Stimulated activated effector memory CD8-positive, alpha-beta T cell treated with anti-CD3 and anti-CD28 coated beads, Interleukin-12 subunit alpha, Interleukin-12 subunit beta, amount 100 ng/mL, for 72 hours (primary cell): ENCODE measurements around the gene CBX4.

Experiments used
- ATAC-seq: fragments of 150-1000 bp; cut with Tn5 transposase; 2 replicates; pipeline ENCODE4 v1.10.0; 2021
- DNase-seq, 2 donors: peaks; one replicate each; pipeline ENCODE4 v3.0.0; 2021 to 2022; ENCODE audit warnings: low spot score in 2 of 2
- H3K27ac Mint-ChIP-seq: one replicate; pipeline ENCODE4 v1.8.0; 2022; ENCODE audit warnings: mild to moderate bottlenecking, mixed read lengths
- H3K36me3 Mint-ChIP-seq: one replicate; pipeline ENCODE4 v1.8.0; 2022; ENCODE audit warnings: mild to moderate bottlenecking, mixed read lengths
- H3K4me1 Mint-ChIP-seq: one replicate; pipeline ENCODE4 v1.8.0; 2022; ENCODE audit warnings: mixed read lengths
- H3K4me3 Mint-ChIP-seq: one replicate; pipeline ENCODE4 v1.8.0; 2022; ENCODE audit warnings: mild to moderate bottlenecking, mixed read lengths
- H3K9me3 Mint-ChIP-seq: one replicate; pipeline ENCODE4 v1.8.0; 2022; ENCODE audit warnings: mixed read lengths

The CBX4 gene

DNA sequence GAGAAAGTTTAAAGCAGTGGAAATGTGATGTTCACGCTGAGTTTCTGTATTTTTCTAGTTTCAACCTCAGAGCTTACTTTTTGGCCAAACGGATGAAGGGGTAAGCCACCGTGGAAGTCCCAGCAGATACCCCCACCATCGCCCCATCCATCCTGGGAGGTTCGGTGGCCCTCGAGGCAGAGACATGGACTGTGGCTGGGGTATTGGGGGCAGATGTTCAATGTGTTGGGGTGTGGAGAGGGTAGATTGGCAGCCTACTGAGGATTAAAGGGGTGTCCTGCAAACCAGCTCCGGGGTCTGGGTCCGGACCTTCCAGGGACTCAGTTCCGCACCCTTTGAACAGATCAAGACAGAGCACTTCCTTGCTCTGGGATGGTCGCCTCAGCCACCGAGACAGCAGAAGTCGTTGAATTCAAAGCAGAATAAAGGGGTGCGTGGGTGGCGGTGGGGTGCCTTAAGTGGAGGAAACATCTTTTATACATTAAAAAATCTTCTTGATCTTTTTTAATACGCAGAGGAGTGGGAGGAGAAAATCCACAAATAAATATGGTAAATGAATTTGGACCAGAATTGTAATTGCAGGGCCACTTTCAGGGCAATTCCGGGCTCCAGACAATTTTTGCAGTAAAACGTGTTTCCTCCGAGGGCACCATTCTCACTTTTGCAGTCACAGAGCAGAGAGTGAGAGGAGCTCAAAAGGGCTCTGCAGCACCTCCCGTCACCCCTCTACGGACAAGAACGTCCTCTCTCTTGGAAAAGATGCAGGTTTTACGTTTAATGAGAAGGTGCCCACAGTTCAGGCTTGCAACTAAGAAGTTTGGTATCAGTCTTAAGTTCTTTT, 34.2 kb downstream of the CBX4 start:
- DNase-seq (no peak), ATAC-seq (peak; percentile 1)
- Mint-ChIP-seq H3K4me3 (peak overlapping the region; percentile 67), H3K9me3 (no peaks in the 10 kb centered on the region), H3K36me3 (peaks cover 20% of the 10 kb centered on the region), H3K27ac (peak overlapping the region; percentile 72), H3K4me1 (peaks cover 50% of the 10 kb centered on the region)

DNA sequence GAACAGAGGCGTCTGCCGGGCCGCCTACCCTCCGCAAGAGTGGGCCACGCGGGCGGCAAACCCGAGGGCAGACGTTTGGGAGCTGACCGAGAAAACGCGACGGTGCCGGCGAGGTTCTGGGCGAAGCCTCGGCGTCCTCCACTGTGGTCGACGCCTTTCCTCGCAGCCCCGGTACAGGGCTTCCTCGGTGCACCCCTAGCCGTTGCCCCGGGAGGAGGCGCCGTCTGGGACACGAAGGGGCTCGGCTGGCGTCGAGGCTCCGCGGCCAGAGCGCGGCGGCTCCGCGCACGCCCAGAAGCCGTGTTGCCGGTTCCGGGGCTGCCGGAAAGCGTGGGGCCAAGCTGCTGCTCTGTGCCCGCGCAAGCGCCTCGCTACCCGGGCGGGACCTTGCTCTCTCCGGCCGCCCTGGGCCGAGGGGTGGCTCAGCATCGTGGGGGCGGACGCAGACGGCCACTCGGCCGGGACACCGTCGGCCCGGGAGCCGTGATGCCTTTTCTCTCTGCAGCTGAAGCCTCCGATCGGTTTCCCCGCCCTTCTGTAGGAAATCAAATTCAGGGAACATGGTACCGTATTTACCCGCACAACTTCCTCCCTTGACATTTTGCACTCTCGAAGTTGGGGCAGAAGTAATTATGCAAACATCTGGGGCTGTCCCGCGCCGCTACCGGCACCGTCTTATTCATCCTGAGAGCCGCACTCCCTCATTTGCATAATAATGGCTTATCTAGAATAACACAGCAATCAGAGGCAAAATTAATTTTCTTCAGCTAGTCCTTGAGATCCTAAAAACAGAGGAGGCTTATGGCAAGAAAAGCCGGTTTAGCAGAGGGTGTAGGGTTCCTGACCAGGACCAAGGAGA, 35.0 kb downstream of the CBX4 start:
- ATAC-seq (peak; percentile 93), DNase-seq (peak; percentile 58 to 84)
- H3K27ac Mint-ChIP-seq, result peak overlapping the region; percentile 72
- H3K4me3 Mint-ChIP-seq, result peak overlapping the region; percentile 67
- peaks cover 20% of the 10 kb centered on the region for H3K36me3 Mint-ChIP-seq
- peaks cover 51% of the 10 kb centered on the region for H3K4me1 Mint-ChIP-seq
- no peaks in the 10 kb centered on the region for H3K9me3 Mint-ChIP-seq

GRCh38 chr17:79803421-79803996, 35.7 kb downstream of the CBX4 start:
- Mint-ChIP-seq H3K4me1 (peaks cover 51% of the 10 kb centered on the region), H3K36me3 (peaks cover 20% of the 10 kb centered on the region), H3K9me3 (no peaks in the 10 kb centered on the region), H3K4me3 (peak overlapping the region; percentile 67), H3K27ac (no peak overlapping the region)
- DNase-seq (no peak), ATAC-seq (no peak)

- DNase-seq, result no peak
- no peak for ATAC-seq
- no peak overlapping the region for H3K27ac Mint-ChIP-seq
- H3K4me1 Mint-ChIP-seq, result peaks cover 55% of the 10 kb centered on the region
- H3K36me3 Mint-ChIP-seq, result peaks cover 20% of the 10 kb centered on the region
- no peak overlapping the region for H3K4me3 Mint-ChIP-seq
- no peaks in the 10 kb centered on the region for H3K9me3 Mint-ChIP-seq
These were observed 36.4 kb downstream of the CBX4 start for GRCh38 chr17:79802736-79803420.

- peaks cover 20% of the 10 kb centered on the region for H3K36me3 Mint-ChIP-seq
- peaks cover 54% of the 10 kb centered on the region for H3K4me1 Mint-ChIP-seq
- no peak overlapping the region for H3K27ac Mint-ChIP-seq
- no peaks in the 10 kb centered on the region for H3K9me3 Mint-ChIP-seq
- no peak overlapping the region for H3K4me3 Mint-ChIP-seq
- ATAC-seq (no peak), DNase-seq (no peak)
These were observed 37.1 kb downstream of the CBX4 start for GRCh38 chr17:79802039-79802735.

DNA sequence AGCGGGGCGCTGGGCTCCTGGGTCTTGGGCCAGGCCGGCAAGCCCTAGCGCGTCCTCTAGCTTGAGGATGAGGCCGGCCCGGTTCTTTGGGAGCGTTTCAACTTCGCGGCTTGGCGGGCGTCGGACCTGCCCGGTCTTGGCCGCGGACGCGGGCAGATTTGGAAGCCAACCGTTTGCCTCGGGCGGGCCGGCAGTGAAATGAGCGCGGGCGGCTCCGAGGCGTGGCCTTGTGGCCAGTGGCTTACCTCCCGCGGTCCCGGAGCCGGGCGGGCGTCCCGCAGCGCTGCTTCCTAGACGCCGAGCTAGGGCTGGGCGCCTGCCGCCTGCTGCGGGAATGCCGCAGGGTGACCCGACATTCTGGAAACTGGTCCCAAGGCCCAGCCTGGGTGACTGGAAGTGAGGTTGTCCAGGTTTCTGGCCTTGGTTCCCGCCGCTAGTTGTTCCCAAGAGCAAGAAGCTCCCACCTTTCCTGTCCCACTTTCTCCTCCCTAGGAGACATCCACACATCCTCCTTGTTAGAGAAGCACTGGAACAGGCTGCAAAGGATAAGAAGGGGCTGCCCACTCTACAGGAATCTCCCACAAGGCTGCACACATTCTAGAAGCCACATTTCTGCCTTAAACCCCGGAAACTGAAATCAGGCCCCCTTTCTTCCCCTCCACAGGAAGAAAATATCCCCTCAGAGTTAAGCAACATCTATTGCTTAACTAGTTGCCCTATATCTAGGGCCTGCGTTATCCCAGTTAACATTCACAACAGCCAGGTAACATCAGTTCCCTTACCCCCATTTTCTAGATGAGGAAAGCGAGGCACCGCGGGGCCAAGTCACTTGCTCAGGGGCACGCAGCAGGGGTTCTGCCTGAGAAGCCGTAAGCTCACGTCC, 37.8 kb downstream of the CBX4 start:
- ATAC-seq, result no peak
- DNase-seq, result no peak
- H3K36me3 Mint-ChIP-seq, result peaks cover 20% of the 10 kb centered on the region
- no peak overlapping the region for H3K27ac Mint-ChIP-seq
- H3K4me1 Mint-ChIP-seq, result peaks cover 46% of the 10 kb centered on the region
- peak overlapping the region; percentile 67 for H3K4me3 Mint-ChIP-seq
- H3K9me3 Mint-ChIP-seq, result no peaks in the 10 kb centered on the region

DNA sequence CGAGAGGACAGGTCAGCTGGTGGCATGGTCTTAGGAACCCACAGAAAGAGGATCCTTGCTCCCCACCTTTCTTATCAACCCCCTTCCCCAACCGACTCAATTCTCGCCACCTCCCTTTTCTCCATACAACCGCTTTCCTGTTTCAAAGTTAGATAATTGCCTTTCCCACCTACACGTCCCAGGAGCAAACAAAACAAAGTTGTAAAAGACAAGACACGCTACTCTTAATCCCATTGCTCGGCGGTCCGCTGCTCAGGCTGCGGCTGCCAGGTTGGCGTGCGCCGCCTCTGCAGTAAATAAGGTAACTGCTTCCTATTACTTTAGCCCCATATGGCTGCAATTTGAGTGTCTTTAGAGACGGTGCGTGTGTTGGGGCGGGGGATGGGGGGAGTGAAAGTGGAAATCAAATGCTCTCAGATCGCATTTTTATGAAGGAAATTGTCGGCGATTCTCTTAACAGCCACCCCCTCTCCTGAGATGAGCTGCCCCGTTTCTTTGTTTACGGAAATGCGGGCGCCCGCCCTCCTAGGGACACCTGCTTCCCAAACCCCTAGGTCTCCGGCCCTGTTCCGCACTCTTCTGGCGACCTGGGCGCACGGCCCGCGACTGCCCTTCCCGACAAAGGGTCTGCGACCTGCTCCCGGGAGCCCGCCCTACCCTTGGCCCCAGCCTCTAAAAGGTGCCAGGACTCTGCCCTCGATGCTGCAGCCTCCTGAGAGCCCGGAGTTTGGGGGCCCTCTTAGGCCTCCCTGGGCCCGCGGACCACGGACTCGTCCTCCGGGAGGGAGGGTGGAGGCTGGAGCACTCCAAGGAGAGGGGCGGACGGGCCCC, 38.7 kb downstream of the CBX4 start:
- H3K9me3 Mint-ChIP-seq, result no peaks in the 10 kb centered on the region
- DNase-seq (no peak), ATAC-seq (no peak)
- peaks cover 18% of the 10 kb centered on the region for H3K36me3 Mint-ChIP-seq
- H3K27ac Mint-ChIP-seq, result peak overlapping the region; percentile 48
- H3K4me3 Mint-ChIP-seq, result peak overlapping the region; percentile 67
- H3K4me1 Mint-ChIP-seq, result peaks cover 49% of the 10 kb centered on the region

GRCh38 chr17:79799538-79800324, 39.5 kb downstream of the CBX4 start:
- peaks cover 41% of the 10 kb centered on the region for H3K4me1 Mint-ChIP-seq
- no peaks in the 10 kb centered on the region for H3K9me3 Mint-ChIP-seq
- ATAC-seq (no peak), DNase-seq (no peak)
- peaks cover 12% of the 10 kb centered on the region for H3K36me3 Mint-ChIP-seq
- H3K4me3 Mint-ChIP-seq, result peak overlapping the region; percentile 67
- H3K27ac Mint-ChIP-seq, result peak overlapping the region; percentile 48

- H3K4me3 Mint-ChIP-seq, result peak overlapping the region; percentile 67
- DNase-seq (no peak), ATAC-seq (no peak)
- H3K36me3 Mint-ChIP-seq, result peaks cover 7% of the 10 kb centered on the region
- no peak overlapping the region for H3K27ac Mint-ChIP-seq
- no peaks in the 10 kb centered on the region for H3K9me3 Mint-ChIP-seq
- H3K4me1 Mint-ChIP-seq, result peaks cover 35% of the 10 kb centered on the region
These were observed 40.1 kb downstream of the CBX4 start for GRCh38 chr17:79799174-79799537.

- no peak overlapping the region for H3K27ac Mint-ChIP-seq
- H3K9me3 Mint-ChIP-seq, result no peaks in the 10 kb centered on the region
- peaks cover 35% of the 10 kb centered on the region for H3K4me1 Mint-ChIP-seq
- DNase-seq (no peak), ATAC-seq (no peak)
- peaks cover 6% of the 10 kb centered on the region for H3K36me3 Mint-ChIP-seq
- H3K4me3 Mint-ChIP-seq, result peak overlapping the region; percentile 67
These were observed 40.7 kb downstream of the CBX4 start for GRCh38 chr17:79798299-79799173.

- H3K4me1 Mint-ChIP-seq, result peaks cover 35% of the 10 kb centered on the region
- H3K27ac Mint-ChIP-seq, result peak overlapping the region; percentile 72
- ATAC-seq (peak; percentile 47), DNase-seq (no peak)
- H3K36me3 Mint-ChIP-seq, result peaks cover 6% of the 10 kb centered on the region
- H3K4me3 Mint-ChIP-seq, result peak overlapping the region; percentile 67
- no peaks in the 10 kb centered on the region for H3K9me3 Mint-ChIP-seq
These were observed 41.5 kb downstream of the CBX4 start for GRCh38 chr17:79797492-79798298.
